Kidney (tissue), 14 donors: ENCODE measurements around the gene ATG12. TPM values are rescaled to one million over a fixed set of nuclear protein-coding genes. Genes with fewer than 3 reads are reported as not detected.

Source experiments
- DNase-seq, 5 donors: peaks; one replicate each; pipeline ENCODE4 v3.0.0-alpha.2; 2013 to 2020
- FAIRE-seq: peaks from 2 replicates; lab custom pipeline; 2012; peaks lifted over from hg19 to GRCh38; lab: Jason Lieb, UNC
- H3K27ac ChIP-seq, 2 donors: one replicate each; pipeline ENCODE4 v1.7.0; 2013; ENCODE audit warnings: low read depth in 2 of 2, low read length in 2 of 2, inconsistent platforms in 1 of 2
- H3K27me3 ChIP-seq: one replicate; pipeline ENCODE4 v1.7.1; 2013; ENCODE audit warnings: low read length, inconsistent platforms; ENCODE audit not compliant: control insufficient read depth, insufficient read depth
- H3K36me3 ChIP-seq, 3 donors: one replicate each; pipeline versions ENCODE4 v1.7.0 to v1.7.1; 2013; ENCODE audit warnings: low read length in 3 of 3, control low read depth in 1 of 3, inconsistent platforms in 1 of 3; ENCODE audit not compliant: insufficient read depth in 3 of 3, control insufficient read depth in 2 of 3
- H3K4me1 ChIP-seq, 3 donors: one replicate each; pipeline versions ENCODE4 v1.7.0 to v1.7.1; 2013; ENCODE audit warnings: low read length in 3 of 3, inconsistent platforms in 1 of 3, low read depth in 1 of 3; ENCODE audit not compliant: control insufficient read depth in 2 of 3, insufficient read depth in 2 of 3
- H3K4me3 ChIP-seq, 3 donors: one replicate each; pipeline versions ENCODE4 v1.7.0 to v1.8.1; 2013; ENCODE audit warnings: low read length in 3 of 3, control low read depth in 1 of 3, inconsistent platforms in 1 of 3
- H3K9ac ChIP-seq, 3 donors: one replicate each; pipeline versions ENCODE4 v1.7.0 to v1.7.1; 2013; ENCODE audit warnings: low read length in 3 of 3, control low read depth in 1 of 3, inconsistent platforms in 1 of 3
- H3K9me3 ChIP-seq, 3 donors: one replicate each; pipeline versions ENCODE4 v1.7.0 to v1.7.1; 2013; ENCODE audit warnings: low read length in 3 of 3, control low read depth in 1 of 3, inconsistent platforms in 1 of 3; ENCODE audit not compliant: control insufficient read depth in 2 of 3, insufficient read depth in 1 of 3
- CTCF ChIP-seq: IDR thresholded peaks from 3 replicates; pipeline ENCODE4 v1.5.1; 2012; ENCODE audit warnings: mild to moderate bottlenecking, moderate library complexity, borderline replicate concordance; ENCODE audit not compliant: insufficient read depth; ENCODE audit errors: extremely low read depth
- intact Hi-C: fragments of 100-400 bp; cut with DNase I; formaldehyde crosslinking; loops from one replicate; pipeline ENCODE4 v1.11.1; 2022
- polyA plus RNA-seq: library from polyadenylated mRNA; stranded (reverse); fragments of 350-450 nt; fragmentation: Illumina TruSeq; extraction: RNeasy Lipid Tissue Mini Kit (QIAGEN cat#74804); gene quantifications from one replicate; pipeline ENCODE4 v1.2.3, GENCODE V29; 2014; ENCODE audit warnings: low read depth, low replicate concordance; ENCODE audit not compliant: insufficient read depth
- total RNA-seq: library from RNA; stranded (reverse); fragmentation: NEBNext Ultra II Directional; extraction: Animal tissue kit (Norgen Biotek cat#: 25700); gene quantifications from one replicate; pipeline ENCODE4 v1.2.1, GENCODE V29; 2021
- donor health status: control.
- donor health status: control.
- donor health status: control.
- donor health status: control.
- donor health status: control.
- donor health status: DM: yes; HTN: yes; CAD: no.
- donor health status: Normal renal cell carcinoma (clear cell type).

The ATG12 gene
- total and polyA plus RNA-seq, 2 donors from 2014 or later: 26.3 to 30.1 TPM

GRCh38 chr5:115813719-115814118 lies 27.6 kb downstream of the ATG12 start:
- Histone ChIP-seq H3K9ac (no peak overlapping the region), H3K4me1 (peaks cover 0 to 12% (median 0%) of the 10 kb centered on the region in 3 donors), H3K4me3 (no peak overlapping the region), H3K36me3 (no peaks in the 10 kb centered on the region), H3K27ac (no peak overlapping the region), H3K9me3 (no peaks in the 10 kb centered on the region), H3K27me3 (no peaks in the 10 kb centered on the region)
- intact Hi-C loops: no loop called here
- FAIRE-seq (no peak), DNase-seq (no peak)
- TF ChIP-seq CTCF: no peak

- Histone ChIP-seq H3K27me3 (no peaks in the 10 kb centered on the region), H3K4me1 (peaks cover 0 to 12% (median 0%) of the 10 kb centered on the region in 3 donors), H3K27ac (no peak overlapping the region), H3K9me3 (no peaks in the 10 kb centered on the region), H3K36me3 (no peaks in the 10 kb centered on the region), H3K4me3 (no peak overlapping the region), H3K9ac (no peak overlapping the region)
- intact Hi-C loops: no loop called here
- TF ChIP-seq CTCF: no peak
- FAIRE-seq (no peak), DNase-seq (no peak)
Observed at GRCh38 chr5:115812372-115812771, 29.0 kb downstream of the ATG12 start.

- intact Hi-C loops: no loop called here
- peaks cover 0 to under 1% (median 0%) of the 10 kb centered on the region in 3 donors for H3K36me3 ChIP-seq
- no peaks in the 10 kb centered on the region for H3K9me3 ChIP-seq
- H3K27ac ChIP-seq: no peak overlapping the region
- no peaks in the 10 kb centered on the region for H3K27me3 ChIP-seq
- peaks cover 0 to 8% (median 0%) of the 10 kb centered on the region in 3 donors for H3K4me1 ChIP-seq
- DNase-seq: no peak
- no peak overlapping the region for H3K4me3 ChIP-seq
- no peak overlapping the region for H3K9ac ChIP-seq
- no peak for FAIRE-seq
- no peak for TF ChIP-seq CTCF
Observed at GRCh38 chr5:115811406-115811805, 30.0 kb downstream of the ATG12 start.

GRCh38 chr5:115810761-115811160 lies 30.6 kb downstream of the ATG12 start:
- FAIRE-seq (no peak), DNase-seq (no peak)
- Histone ChIP-seq H3K36me3 (peaks cover 0 to 2% (median 0%) of the 10 kb centered on the region in 3 donors), H3K4me3 (no peak overlapping the region), H3K27me3 (no peaks in the 10 kb centered on the region), H3K9ac (no peak overlapping the region), H3K4me1 (peaks cover 0 to 1% (median 0%) of the 10 kb centered on the region in 3 donors), H3K27ac (no peak overlapping the region), H3K9me3 (no peaks in the 10 kb centered on the region)
- TF ChIP-seq CTCF: no peak
- intact Hi-C loops: no loop called here
